ENCODE measurements around the gene COL5A2. TPM values are rescaled to one million over a fixed set of nuclear protein-coding genes. Genes with fewer than 3 reads are reported as not detected.

COL5A2 gene
- total RNA-seq, 2 experiments from 2014 or later: 0.37 to 0.72 TPM

- no peaks in the 10 kb centered on the region for H3K27me3 Mint-ChIP-seq
- DNase-seq: no peak
- no peaks in the 10 kb centered on the region for H3K4me1 Mint-ChIP-seq
- H3K36me3 Mint-ChIP-seq (ENCODE audit: low read depth): no peaks in the 10 kb centered on the region
- no peak overlapping the region for H3K27ac Mint-ChIP-seq
- no peaks in the 10 kb centered on the region for H3K9me3 Mint-ChIP-seq
- no peak overlapping the region for H3K4me3 Mint-ChIP-seq
- ChIA-PET POLR2A (no interaction called here), CTCF (no interaction called here)
Measured at GRCh38 chr2:189153619-189154018, 25.9 kb downstream of the COL5A2 start.

- no peaks in the 10 kb centered on the region for H3K4me1 Mint-ChIP-seq
- H3K27ac Mint-ChIP-seq: no peak overlapping the region
- ChIA-PET POLR2A (no interaction called here), CTCF (interaction anchor here (0.7 kb wide), 1 partner anchor 712 kb away, joined by 3 read pairs; no protein-coding TSS in a partner anchor)
- no peaks in the 10 kb centered on the region for H3K36me3 Mint-ChIP-seq (ENCODE audit: low read depth)
- H3K4me3 Mint-ChIP-seq: no peak overlapping the region
- H3K27me3 Mint-ChIP-seq: no peaks in the 10 kb centered on the region
- no peak for DNase-seq
- H3K9me3 Mint-ChIP-seq: no peaks in the 10 kb centered on the region
Measured at GRCh38 chr2:189152483-189152882, 27.1 kb downstream of the COL5A2 start.

- CTCF ChIA-PET: interaction anchor here (0.7 kb wide), 1 partner anchor 713 kb away, joined by 3 read pairs; no protein-coding TSS in a partner anchor
- H3K9me3 Mint-ChIP-seq: no peaks in the 10 kb centered on the region
- H3K27me3 Mint-ChIP-seq: no peaks in the 10 kb centered on the region
- H3K4me1 Mint-ChIP-seq: no peaks in the 10 kb centered on the region
- no peak overlapping the region for H3K4me3 Mint-ChIP-seq
- no peak overlapping the region for H3K27ac Mint-ChIP-seq
- H3K36me3 Mint-ChIP-seq (ENCODE audit: low read depth): no peaks in the 10 kb centered on the region
- no peak for DNase-seq
- POLR2A ChIA-PET: no interaction called here
Measured at GRCh38 chr2:189151906-189152305, 27.7 kb downstream of the COL5A2 start.

- Mint-ChIP-seq H3K9me3 (no peaks in the 10 kb centered on the region), H3K27me3 (no peaks in the 10 kb centered on the region), H3K36me3 (ENCODE audit: low read depth) (no peaks in the 10 kb centered on the region), H3K4me3 (no peak overlapping the region), H3K4me1 (no peaks in the 10 kb centered on the region), H3K27ac (no peak overlapping the region)
- ChIA-PET CTCF (no interaction called here), POLR2A (no interaction called here)
- no peak for DNase-seq
Measured at GRCh38 chr2:189150033-189150432, 29.5 kb downstream of the COL5A2 start.

- POLR2A ChIA-PET: no interaction called here
- H3K4me3 Mint-ChIP-seq: no peak overlapping the region
- H3K36me3 Mint-ChIP-seq (ENCODE audit: low read depth): no peaks in the 10 kb centered on the region
- CTCF ChIA-PET: interaction anchor here (1.0 kb wide), 1 partner anchor 30 kb away, joined by 3 read pairs; no protein-coding TSS in a partner anchor
- H3K27me3 Mint-ChIP-seq: no peaks in the 10 kb centered on the region
- no peak for DNase-seq
- H3K4me1 Mint-ChIP-seq: no peaks in the 10 kb centered on the region
- H3K27ac Mint-ChIP-seq: no peak overlapping the region
- no peaks in the 10 kb centered on the region for H3K9me3 Mint-ChIP-seq
Measured at GRCh38 chr2:189147989-189148388, 31.6 kb downstream of the COL5A2 start.

- Mint-ChIP-seq H3K36me3 (ENCODE audit: low read depth) (no peaks in the 10 kb centered on the region), H3K4me1 (no peaks in the 10 kb centered on the region), H3K27me3 (no peaks in the 10 kb centered on the region), H3K9me3 (no peaks in the 10 kb centered on the region), H3K27ac (no peak overlapping the region), H3K4me3 (no peak overlapping the region)
- no peak for DNase-seq
- CTCF ChIA-PET: no interaction called here
- POLR2A ChIA-PET: no interaction called here
Measured at GRCh38 chr2:189147361-189147760, 32.2 kb downstream of the COL5A2 start.

- Mint-ChIP-seq H3K4me3 (no peak overlapping the region), H3K4me1 (no peaks in the 10 kb centered on the region), H3K27me3 (no peaks in the 10 kb centered on the region), H3K27ac (no peak overlapping the region), H3K9me3 (no peaks in the 10 kb centered on the region), H3K36me3 (ENCODE audit: low read depth) (no peaks in the 10 kb centered on the region)
- POLR2A ChIA-PET: no interaction called here
- CTCF ChIA-PET: no interaction called here
- no peak for DNase-seq
Measured at GRCh38 chr2:189146553-189146952, 33.0 kb downstream of the COL5A2 start.

GRCh38 chr2:189144700-189145211 lies 34.8 kb downstream of the COL5A2 start:
- POLR2A ChIA-PET: no interaction called here
- CTCF ChIA-PET: no interaction called here

GRCh38 chr2:189143925-189144324 lies 35.6 kb downstream of the COL5A2 start:
- Mint-ChIP-seq H3K36me3 (ENCODE audit: low read depth) (no peaks in the 10 kb centered on the region), H3K4me3 (no peak overlapping the region), H3K9me3 (no peaks in the 10 kb centered on the region), H3K27ac (no peak overlapping the region), H3K27me3 (no peaks in the 10 kb centered on the region), H3K4me1 (no peaks in the 10 kb centered on the region)
- ChIA-PET POLR2A (no interaction called here), CTCF (interaction anchor here (0.8 to 1.4 kb wide), 2 partner anchors 13 to 252 kb away, joined by 3 to 6 read pairs; no protein-coding TSS in a partner anchor)
- no peak for DNase-seq

More at GRCh38 chr2:189144700-189145211, 34.8 kb downstream of the COL5A2 start:
- Mint-ChIP-seq H3K36me3 (ENCODE audit: low read depth) (no peaks in the 10 kb centered on the region), H3K4me3 (no peak overlapping the region), H3K27me3 (no peaks in the 10 kb centered on the region), H3K27ac (no peak overlapping the region), H3K9me3 (no peaks in the 10 kb centered on the region), H3K4me1 (no peaks in the 10 kb centered on the region)
- no peak for DNase-seq

GRCh38 chr2:189142893-189143759 lies 36.4 kb downstream of the COL5A2 start:
- ChIA-PET POLR2A (no interaction called here), CTCF (interaction anchor here (0.6 to 1.4 kb wide), 7 partner anchors 12 to 296 kb away, joined by 3 to 6 read pairs (median 3); no protein-coding TSS in a partner anchor)
- H3K9me3 Mint-ChIP-seq: no peaks in the 10 kb centered on the region
- no peaks in the 10 kb centered on the region for H3K36me3 Mint-ChIP-seq (ENCODE audit: low read depth)
- no peak overlapping the region for H3K4me3 Mint-ChIP-seq
- H3K27ac Mint-ChIP-seq: no peak overlapping the region
- peak; percentile 63 for DNase-seq
- no peaks in the 10 kb centered on the region for H3K27me3 Mint-ChIP-seq
- no peaks in the 10 kb centered on the region for H3K4me1 Mint-ChIP-seq

GRCh38 chr2:189138800-189139199 lies 40.8 kb downstream of the COL5A2 start:
- ChIA-PET CTCF (no interaction called here), POLR2A (interaction anchor here (0.6 kb wide), 2 partner anchors 36 to 1417 kb away, joined by 3 read pairs; no protein-coding TSS in a partner anchor)
- no peaks in the 10 kb centered on the region for H3K9me3 Mint-ChIP-seq
- H3K4me3 Mint-ChIP-seq: no peak overlapping the region
- no peaks in the 10 kb centered on the region for H3K27me3 Mint-ChIP-seq
- no peak overlapping the region for H3K27ac Mint-ChIP-seq
- no peak for DNase-seq
- H3K36me3 Mint-ChIP-seq (ENCODE audit: low read depth): no peaks in the 10 kb centered on the region
- H3K4me1 Mint-ChIP-seq: no peaks in the 10 kb centered on the region

GRCh38 chr2:189137519-189137918 lies 42.0 kb downstream of the COL5A2 start:
- CTCF ChIA-PET: no interaction called here
- Mint-ChIP-seq H3K9me3 (no peaks in the 10 kb centered on the region), H3K4me1 (no peaks in the 10 kb centered on the region), H3K27me3 (no peaks in the 10 kb centered on the region), H3K4me3 (no peak overlapping the region), H3K36me3 (ENCODE audit: low read depth) (no peaks in the 10 kb centered on the region), H3K27ac (no peak overlapping the region)
- no peak for DNase-seq
- POLR2A ChIA-PET: no interaction called here

GRCh38 chr2:189134485-189134884 lies 45.1 kb downstream of the COL5A2 start:
- no peaks in the 10 kb centered on the region for H3K4me1 Mint-ChIP-seq
- H3K27ac Mint-ChIP-seq: no peak overlapping the region
- ChIA-PET CTCF (no interaction called here), POLR2A (no interaction called here)
- H3K4me3 Mint-ChIP-seq: no peak overlapping the region
- H3K27me3 Mint-ChIP-seq: peaks cover 2% of the 10 kb centered on the region
- no peak for DNase-seq
- no peaks in the 10 kb centered on the region for H3K36me3 Mint-ChIP-seq (ENCODE audit: low read depth)
- no peaks in the 10 kb centered on the region for H3K9me3 Mint-ChIP-seq
